ENCODE measurements around the gene RND1.
A peak's percentile ranks its signal among the peaks of the same experiment; 100 is the strongest.
"Not testable (repeated sequence)": the region's sequence is repeated elsewhere in the genome, so short reads cannot be mapped to it uniquely, and the experiment has no call there.

RND1 gene

DNA sequence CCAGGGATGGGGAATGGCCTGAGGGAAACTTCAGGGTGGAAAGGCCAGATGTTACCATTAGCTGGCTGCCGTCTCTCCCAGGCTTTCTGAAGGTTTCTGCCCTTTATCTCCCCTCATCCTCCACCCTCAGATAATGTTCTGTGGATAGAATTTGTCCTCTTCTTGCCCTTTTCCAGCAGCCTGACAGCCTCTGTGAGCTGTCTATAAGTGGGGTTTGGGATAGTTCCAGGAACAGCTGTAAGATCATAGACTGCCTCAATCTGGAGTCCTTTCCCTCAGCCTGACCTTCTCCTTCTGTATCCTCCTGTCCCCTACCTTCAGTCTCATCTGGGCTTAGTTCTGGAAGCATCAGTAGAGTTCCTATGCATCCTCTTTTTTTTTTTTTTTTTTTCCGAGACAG is 2.8 kb upstream of the RND1 start:
- no peak for DNase-seq (ENCODE audit: low read depth in 2 of 2)

DNA sequence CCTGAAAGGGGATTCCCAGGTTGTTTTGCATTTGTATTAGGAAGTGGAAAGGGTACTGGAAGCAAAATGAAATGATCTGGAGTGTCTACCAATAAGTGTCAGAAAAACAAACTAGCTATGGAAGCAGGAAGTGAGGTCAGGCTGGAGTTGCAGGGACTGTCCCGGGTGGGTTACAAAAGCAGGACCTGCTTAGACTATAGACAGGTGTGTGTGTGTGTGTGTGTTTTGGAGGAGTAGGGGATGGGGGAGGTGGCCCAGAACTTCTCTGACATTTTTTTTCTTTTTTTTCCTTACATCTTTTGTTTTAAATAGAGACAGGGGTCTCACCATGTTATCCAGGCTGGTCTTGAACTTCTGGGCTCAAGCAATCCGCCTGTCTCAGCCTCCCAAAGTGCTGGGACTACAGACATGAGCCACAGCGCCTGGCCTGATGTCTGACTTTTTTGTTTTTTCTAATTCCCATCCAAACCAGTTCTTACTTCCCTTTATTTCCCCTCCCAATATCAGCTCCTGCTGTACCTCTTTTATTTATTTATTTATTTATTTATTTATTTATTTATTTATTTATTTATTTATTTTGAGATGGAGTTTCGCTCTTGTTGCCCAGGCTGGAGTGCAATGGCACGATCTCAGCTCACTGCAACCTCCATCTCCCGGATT is 512 bp upstream of the RND1 start:
- DNase-seq (ENCODE audit: low read depth in 2 of 2) = no peak

GRCh38 chr12:48863291-48863690 is 2.4 kb downstream of the RND1 start:
- DNase-seq (ENCODE audit: low read depth in 2 of 2) = no peak

DNA sequence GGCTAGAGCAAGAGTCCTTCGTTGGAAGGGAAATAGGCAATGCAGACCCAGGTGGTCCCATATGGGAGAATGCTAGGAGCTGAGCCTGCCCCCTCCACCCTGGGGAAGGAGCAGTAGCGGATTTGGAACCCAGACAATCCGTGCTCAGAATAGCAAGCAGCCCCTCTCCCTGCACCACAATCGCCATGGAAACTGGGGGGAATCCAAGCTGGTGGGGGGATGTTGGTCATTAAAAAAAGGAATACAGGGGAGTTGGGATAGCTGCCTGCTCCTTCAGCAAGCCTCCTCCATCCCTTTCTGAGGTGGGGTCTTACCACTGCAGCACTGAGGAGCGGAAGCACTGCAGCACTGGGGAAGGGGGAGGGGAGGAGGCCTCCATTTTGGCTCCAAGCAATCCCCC is 2.9 kb downstream of the RND1 start:
- no peak for DNase-seq (ENCODE audit: low read depth in 2 of 2)

DNA sequence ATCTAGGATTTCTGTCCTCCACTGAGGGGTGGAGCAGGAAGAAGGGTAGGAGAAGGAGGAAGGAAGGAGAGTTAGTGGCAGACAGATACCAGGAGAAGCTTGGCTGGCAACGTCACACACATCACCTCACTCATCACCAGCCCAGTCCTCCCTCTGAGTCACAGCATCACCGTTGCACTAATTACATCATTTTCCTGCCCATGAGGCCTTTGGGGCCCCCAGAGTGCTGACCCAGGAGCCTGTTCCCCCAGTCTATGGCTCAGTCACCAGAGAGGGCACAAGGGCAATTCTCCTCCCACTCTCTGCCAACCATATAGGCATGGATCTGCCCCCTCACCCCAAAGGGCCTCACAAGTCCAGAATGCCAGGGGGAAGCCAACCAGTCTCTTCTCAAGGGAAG is 4.6 kb downstream of the RND1 start:
- DNase-seq (ENCODE audit: low read depth in 2 of 2) = no peak

DNA sequence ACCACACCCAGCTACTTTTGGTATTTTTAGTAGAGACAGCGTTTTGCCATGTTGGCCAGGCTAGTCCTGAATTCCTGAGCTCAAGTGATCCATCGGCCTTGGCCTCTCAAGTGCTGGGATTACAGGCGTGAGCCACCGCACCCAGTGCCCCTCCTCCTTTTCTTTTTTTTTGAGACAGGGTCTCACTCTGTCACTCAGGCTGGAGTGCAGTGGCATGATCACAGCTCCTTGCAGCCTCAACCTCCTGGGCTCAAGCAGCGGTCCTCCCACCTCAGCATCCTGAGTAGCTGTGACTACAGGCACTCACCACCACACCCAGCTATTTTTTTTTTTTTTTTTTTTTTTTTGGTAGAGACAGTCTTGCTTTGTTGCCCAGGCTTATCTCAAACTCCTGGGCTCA is 5.4 kb downstream of the RND1 start:
- DNase-seq (ENCODE audit: low read depth in 2 of 2) = not testable (repeated sequence)

GRCh38 chr12:48859607-48860006 is 6.1 kb downstream of the RND1 start:
- no peak for DNase-seq (ENCODE audit: low read depth in 2 of 2)

DNA sequence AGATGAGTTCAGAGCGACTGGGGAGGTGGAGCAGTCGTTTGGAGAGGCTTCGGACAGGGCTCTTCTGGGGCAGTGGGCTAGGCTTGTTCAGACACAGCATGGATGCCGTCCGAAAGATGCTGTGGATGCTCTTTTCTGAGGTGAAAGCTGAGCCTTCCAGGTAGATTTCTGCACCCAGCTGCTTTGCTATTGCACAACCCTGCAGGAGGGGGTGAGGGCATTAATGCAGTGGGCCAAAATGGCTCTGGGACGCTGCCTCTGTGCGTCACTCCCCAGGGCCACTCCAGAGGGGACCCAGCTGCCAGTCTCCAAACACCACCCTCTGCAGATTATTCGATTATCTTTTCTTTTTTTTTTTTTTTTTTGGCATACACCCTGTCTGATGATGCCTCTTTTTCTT is 7.6 kb downstream of the RND1 start:
- DNase-seq (ENCODE audit: low read depth in 2 of 2) = no peak

GRCh38 chr12:48857278-48857994 is 8.2 kb downstream of the RND1 start:
- DNase-seq (ENCODE audit: low read depth in 2 of 2) = no peak

DNA sequence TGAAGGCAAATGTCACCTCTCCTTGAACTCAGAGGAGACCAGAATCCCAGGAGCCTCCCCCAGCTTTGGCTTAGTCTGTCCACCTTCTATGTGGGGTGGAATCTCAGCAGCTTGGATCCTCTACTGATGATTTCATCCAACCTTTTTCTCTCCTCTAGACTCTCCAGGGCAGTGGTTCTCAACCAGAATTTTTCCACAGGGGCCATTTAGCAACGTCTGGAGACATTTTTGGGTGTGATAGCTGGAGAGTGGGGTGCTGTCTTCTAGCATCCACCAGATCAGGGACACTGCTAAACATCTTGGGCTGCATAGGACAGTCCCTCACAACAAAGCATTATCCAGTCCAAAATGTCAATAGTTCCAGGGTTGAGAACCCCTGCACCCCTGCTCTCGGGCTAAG is 9.3 kb downstream of the RND1 start:
- DNase-seq (ENCODE audit: low read depth in 2 of 2) = no peak

GRCh38 chr12:48854932-48855331 is 10.7 kb downstream of the RND1 start:
- not testable (repeated sequence) for DNase-seq (ENCODE audit: low read depth in 2 of 2)

- DNase-seq (ENCODE audit: low read depth in 2 of 2) = no peak
Measured at GRCh38 chr12:48854488-48854887, 11.2 kb downstream of the RND1 start.

DNA sequence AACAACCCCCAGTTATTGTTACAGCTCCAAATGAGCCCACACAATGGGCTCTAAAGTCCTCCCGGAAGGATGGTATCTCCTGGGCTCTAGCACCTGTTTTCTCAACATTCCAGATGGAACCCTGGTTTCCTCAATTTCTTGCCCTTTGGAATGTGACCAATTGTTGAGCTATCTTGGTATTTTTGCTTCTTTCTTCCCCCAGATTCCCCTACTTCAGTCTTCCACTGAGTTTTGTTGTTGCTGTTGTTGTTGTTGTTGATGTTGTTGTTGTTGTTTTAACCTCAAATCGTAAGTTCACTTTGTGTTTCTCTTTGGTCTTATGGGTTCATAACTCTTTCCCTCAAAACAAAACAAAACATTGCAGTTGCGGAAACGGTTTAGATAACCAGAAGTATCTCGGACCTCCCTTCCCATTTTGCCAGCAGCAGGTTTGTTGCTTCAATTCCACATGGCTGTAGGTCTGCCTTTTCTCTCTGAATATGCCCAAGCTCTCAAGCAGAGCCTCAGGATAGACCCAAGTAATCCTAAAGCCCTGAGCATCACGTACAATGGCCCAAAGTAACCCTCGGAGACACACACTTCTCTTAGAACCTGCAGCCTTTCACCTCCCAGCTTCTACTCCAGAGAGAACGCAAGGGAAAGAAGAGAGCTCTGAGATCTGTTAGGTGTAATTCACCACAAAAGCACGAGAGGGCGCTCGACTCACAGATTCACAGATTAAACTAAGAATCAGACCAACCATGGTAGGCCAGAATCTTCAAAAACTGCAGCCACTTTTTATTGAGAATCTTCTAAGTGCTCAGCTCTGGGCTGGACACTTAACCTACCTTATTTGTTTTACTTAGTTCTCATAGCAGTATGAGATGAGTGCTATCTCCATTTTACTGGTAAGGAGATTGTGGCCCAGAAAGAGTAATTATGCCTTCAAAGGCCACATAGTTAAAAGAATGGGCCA is 12.7 kb downstream of the RND1 start:
- peak; percentile 78 to 80 for DNase-seq (ENCODE audit: low read depth in 2 of 2)

DNA sequence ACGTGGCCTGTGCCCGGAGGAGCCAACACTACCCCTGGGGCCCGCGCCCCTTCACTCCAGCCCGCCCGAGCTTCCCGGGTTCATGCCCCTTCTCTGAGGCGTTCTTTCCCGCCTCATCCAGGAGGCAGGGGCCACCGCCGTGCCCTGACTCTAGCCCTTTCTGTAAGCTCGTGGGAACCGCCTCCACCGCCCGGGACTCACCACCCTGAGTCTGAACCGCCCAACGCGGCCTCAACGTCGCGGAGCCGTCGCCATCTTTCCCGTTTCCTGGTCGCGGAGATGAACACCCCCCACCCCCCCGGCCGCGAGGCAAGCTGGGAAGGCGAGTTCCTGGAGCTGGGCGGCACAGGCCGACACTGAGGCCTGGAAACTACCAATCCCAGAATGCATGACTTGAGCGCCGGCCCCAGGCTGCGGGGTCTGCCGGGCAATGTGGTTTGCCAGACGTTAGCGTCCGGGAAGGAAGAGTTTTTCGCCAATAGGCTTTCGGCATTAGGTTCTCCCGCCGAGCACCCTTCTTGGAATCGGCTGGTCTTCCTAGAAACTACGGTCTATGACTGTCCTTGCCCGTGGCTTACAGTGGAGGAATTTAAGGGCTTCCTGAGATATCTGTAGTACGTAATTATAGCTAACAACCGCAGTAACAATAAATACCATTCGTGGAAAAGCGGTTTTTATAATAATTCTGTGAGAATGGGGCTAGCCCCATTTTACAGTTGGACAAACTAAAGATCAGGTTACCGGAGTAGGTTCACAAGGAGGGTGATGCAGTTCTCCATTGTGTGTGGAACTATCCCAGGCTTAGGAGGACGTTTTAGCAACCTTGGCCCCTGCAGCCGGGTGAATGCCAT is 13.6 kb downstream of the RND1 start, which contains the start of gene DDX23:
DDX23 (minus strand) TSS at position 281 of the 851 bp plus-strand sequence. CDS start 6,381 bp downstream, outside the sequence.
- DNase-seq (ENCODE audit: low read depth in 2 of 2) = peak; percentile 69 to 73

DNA sequence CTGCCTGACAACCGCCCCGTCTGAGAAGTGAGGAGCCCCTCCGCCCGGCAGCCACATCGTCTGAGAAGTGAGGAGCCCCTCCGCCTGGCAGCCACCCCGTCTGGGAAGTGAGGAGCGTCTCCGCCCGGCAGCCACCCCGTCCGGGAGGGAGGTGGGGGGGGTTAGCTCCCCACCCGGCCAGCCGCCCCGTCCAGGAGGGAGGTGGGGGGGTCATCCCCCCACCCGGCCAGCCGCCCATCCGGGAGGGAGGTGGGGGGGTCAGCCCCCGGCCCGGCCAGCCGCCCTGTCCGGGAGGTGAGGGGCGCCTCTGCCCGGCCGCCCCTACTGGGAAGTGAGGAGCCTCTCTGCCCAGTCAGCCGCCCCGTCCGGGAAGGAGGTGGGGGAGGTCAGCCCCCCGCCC is 23.6 kb downstream of the RND1 start:
- DNase-seq (ENCODE audit: low read depth in 2 of 2) = not testable (repeated sequence)

DNA sequence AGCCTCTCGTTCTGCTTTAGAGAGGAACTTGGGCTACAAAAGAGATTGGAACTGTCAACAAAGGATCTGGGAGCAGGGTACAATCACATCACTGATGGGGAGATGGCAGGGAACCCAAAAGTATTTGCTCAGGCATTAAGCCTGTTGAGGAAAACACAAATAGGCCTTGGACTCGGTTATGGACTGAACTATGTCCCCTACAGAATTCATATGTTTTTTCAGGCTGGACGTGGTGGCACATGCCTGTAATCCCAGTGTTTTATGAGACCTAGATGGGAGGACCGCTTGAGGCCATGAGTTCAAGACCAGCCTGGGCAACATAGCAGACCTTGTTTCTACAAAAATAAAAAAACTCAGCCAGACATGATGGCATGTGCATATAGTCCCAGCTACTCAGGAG is 27.6 kb downstream of the RND1 start:
- DNase-seq (ENCODE audit: low read depth in 2 of 2) = no peak

DNA sequence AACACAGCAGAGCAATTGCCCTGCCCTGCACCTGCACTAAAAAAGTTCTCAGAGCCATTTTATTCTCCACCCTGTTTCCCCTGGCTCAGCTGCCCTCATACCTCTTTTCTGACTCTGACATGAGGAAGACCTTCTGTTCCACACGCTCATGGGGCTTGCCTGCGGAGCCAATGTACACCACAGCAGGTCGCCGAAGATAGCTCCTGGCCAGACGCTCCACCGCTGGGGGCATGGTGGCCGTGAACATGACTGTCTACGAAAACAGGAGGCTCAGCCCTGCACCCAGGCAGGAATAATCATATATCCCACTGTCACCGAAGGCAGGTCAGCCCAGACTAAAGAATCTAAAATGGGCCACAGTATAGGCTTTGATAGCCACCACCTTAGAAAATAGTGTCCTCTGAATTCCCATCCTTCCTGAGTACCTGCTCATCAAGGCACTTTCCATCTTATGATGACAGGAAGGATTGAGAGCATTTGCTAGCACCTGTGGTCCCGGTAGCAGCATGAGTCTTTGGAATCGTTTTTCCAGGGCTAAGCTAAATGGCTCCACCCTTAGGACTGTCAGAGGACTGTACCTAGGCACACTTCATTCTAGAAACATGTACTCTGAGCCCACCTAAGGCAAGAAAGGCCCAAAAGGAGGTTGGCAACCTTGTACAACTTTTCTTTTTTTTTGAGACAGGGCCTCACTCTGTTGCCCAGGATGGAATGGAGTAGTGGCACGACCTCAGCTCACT is 33.2 kb downstream of the RND1 start:
- DNase-seq (ENCODE audit: low read depth in 2 of 2) = no peak

- DNase-seq (ENCODE audit: low read depth in 2 of 2) = no peak
Measured at GRCh38 chr12:48831257-48831656, 34.4 kb downstream of the RND1 start.

DNA sequence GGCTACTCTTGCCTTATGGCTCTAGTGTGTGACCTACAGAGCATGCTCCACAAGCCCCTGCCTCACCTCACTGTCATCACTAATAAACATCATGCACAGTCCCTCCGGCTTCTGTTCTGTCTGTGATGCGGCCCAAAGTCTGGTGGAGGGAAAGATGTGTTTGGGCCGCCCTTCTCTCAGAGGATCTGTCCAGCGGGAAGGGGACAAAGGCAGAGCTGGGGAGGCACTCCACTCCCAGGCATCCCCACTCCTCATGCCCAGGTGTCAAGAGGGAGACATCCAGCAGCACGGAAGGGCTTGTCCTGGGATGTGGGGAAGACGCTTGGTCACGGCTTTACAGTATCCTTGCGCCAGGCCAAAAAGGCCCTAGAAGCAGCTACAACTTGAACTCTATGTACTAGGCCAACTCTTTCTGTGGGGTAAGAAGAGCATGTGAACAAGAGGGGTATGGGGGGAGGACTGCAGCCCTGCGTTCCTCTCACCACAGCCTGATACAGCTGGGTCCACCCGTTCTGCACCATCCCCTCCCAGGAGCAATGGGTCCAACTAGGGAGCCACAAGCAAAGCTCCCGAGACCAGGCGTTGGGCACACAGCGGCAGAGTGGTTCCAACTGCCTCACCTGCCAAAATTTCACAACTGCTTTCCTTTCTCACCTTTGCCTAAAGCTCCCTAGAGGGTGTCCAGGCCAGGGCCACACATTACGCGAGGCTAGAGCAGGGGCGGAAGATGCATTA is 36.7 kb downstream of the RND1 start:
- DNase-seq (ENCODE audit: low read depth in 2 of 2) = no peak

GRCh38 chr12:48828293-48828692 is 37.4 kb downstream of the RND1 start:
- no peak for DNase-seq (ENCODE audit: low read depth in 2 of 2)
